ENCODE results near the gene IWS1. TPM values are rescaled to one million over a fixed set of nuclear protein-coding genes. Genes with fewer than 3 reads are reported as not detected.
"Not testable (repeated sequence)": the region's sequence is repeated elsewhere in the genome, so short reads cannot be mapped to it uniquely, and the experiment has no call there.

The IWS1 gene
- total RNA-seq, 2 donors from 2014 or later = 42.9 to 60.5 TPM

- ATAC-seq (no peak), DNase-seq (ENCODE audit: low spot score in 2 of 2) (no peak)
- Mint-ChIP-seq H3K36me3 (no peaks in the 10 kb centered on the region), H3K27ac (no peak overlapping the region), H3K9me3 (peaks cover 0 to under 1% of the 10 kb centered on the region in 2 donors)
Observed at GRCh38 chr2:127541809-127542208, 15.5 kb upstream of the IWS1 start.

DNA sequence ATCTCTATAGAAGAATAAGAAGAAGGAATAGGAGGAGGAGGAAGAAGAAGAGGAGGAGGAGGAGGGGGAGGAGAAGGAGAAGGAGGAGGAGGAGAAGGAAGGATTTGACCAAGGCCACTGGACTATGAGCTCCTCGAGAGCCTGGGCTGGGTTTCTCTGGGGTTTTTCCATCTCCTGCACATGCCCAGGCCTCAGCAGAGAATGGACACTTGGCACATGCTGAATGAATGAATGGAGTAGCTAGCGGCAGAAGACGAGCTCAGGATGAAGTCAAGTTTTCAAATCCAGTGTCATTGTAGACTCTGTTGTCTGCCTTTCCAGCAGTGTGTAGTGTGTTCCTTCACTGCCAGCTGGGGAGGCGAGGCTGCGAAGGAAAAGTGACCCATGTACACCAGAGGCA lies 11.4 kb upstream of the IWS1 start:
- ATAC-seq (no peak), DNase-seq (ENCODE audit: low spot score in 2 of 2) (no peak)
- H3K36me3 Mint-ChIP-seq = no peaks in the 10 kb centered on the region
- no peaks in the 10 kb centered on the region for H3K9me3 Mint-ChIP-seq
- no peak overlapping the region for H3K27ac Mint-ChIP-seq

- ATAC-seq (no peak), DNase-seq (ENCODE audit: low spot score in 2 of 2) (no peak)
- H3K36me3 Mint-ChIP-seq = no peaks in the 10 kb centered on the region
- H3K27ac Mint-ChIP-seq = no peak overlapping the region
- no peaks in the 10 kb centered on the region for H3K9me3 Mint-ChIP-seq
Observed at GRCh38 chr2:127536707-127537541, 10.6 kb upstream of the IWS1 start.

DNA sequence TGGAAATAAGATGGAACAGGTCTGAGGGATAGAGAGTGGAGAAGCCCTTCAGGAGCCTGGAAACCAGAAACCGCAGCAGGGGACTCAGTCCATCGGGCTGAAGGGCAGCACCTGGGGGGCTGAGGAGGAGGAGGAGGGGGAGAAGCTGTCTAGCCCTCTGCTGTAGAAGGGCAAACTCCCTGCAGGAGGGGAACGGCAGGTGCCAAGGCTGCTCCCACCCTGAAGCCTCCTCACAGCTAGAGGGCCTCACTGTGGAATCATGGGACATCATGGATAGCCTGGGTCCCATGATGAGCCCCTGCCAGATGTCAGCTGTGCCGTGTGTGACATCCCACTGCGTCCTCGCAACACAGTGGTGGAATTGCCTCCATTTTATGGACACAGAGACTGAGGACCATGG lies 9.6 kb upstream of the IWS1 start:
- ATAC-seq (no peak), DNase-seq (ENCODE audit: low spot score in 2 of 2) (no peak)
- H3K27ac Mint-ChIP-seq = no peak overlapping the region
- no peaks in the 10 kb centered on the region for H3K9me3 Mint-ChIP-seq
- H3K36me3 Mint-ChIP-seq = no peaks in the 10 kb centered on the region

DNA sequence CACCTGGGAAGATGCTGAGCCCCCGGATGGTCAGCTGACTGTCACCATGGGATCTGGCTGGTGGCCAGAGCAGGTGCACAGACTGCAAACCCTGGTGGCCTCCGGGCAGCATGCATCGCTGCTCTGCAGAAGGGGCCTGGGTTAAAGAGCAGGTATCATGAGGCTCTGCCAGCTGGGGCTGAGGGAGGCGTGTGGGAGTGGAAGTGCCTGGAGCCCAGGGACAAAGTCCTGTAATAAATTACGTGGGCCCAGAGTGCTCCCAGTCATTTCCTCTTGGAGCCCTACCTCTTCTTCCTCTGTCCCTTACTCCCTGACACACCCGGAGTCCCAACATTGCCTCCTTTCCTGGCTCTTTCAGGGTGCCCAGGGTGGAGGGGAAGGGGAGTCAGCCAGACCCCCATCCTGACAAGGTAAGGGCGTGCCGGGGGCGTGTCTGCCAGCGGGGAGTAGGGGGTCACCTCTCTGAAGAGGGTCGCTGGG lies 9.2 kb upstream of the IWS1 start, which contains the start of gene MYO7B:
TSS of gene MYO7B (plus strand) at position 262 of the 480 bp plus-strand sequence. CDS start 24,040 bp downstream, outside the sequence.
- Mint-ChIP-seq H3K9me3 (no peaks in the 10 kb centered on the region), H3K36me3 (no peaks in the 10 kb centered on the region), H3K27ac (no peak within 1 kb of the TSS)
- ATAC-seq (no peak), DNase-seq (ENCODE audit: low spot score in 2 of 2) (no peak)

- Mint-ChIP-seq H3K36me3 (no peaks in the 10 kb centered on the region), H3K9me3 (no peaks in the 10 kb centered on the region), H3K27ac (no peak overlapping the region)
- no peak for ATAC-seq
- DNase-seq (ENCODE audit: low spot score in 2 of 2) = no peak
Observed at GRCh38 chr2:127532296-127532695, 6.0 kb upstream of the IWS1 start.

- DNase-seq (ENCODE audit: low spot score in 2 of 2) (no peak), ATAC-seq (no peak)
- Mint-ChIP-seq H3K9me3 (no peaks in the 10 kb centered on the region), H3K36me3 (peaks cover 0 to 8% of the 10 kb centered on the region in 2 donors), H3K27ac (no peak overlapping the region)
Observed at GRCh38 chr2:127531221-127531648, 4.9 kb upstream of the IWS1 start.

DNA sequence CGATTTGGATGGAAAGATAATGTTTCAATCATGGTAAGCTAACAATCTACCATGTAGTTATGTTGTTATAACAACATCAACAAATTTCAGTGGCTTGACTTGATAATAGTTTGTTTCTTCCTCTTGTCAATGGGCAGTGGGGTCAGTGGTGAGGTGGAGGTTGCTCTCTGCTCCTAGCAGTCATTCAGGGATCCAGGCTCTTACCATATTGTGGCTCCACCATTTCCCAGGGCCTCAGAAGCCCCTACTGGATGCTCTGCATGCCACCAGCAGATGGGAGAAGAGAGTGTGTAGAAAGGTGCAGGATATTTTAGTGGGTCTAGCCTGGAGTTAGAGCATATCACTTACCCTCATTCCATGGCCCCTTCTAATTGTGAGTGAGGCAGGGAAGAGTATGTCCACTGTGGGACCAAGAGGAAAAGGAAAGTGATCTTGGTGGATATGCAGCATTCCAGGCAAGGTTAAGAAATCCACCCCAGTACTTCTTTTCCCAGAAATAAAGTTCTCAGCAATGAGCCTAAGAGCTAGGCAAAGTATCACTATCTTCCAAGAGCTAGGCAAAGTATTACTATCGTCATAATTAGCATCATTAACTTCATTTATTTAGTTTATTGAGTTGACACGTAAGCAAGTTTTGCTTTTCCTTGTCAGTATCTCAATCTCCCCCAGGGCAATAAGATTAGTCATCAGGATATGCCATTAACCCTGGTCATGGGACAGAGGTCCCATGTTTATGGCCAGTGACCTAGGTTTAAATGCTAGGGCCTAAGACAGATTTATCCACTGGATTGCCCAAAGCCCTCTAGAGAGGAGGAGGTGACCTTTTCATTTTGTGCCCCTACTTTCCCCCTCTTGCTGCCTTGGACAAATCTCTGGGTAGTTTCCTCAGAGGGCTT lies 4.2 kb upstream of the IWS1 start:
- Mint-ChIP-seq H3K27ac (no peak overlapping the region), H3K9me3 (no peaks in the 10 kb centered on the region), H3K36me3 (peaks cover 0 to 11% of the 10 kb centered on the region in 2 donors)
- no peak for DNase-seq (ENCODE audit: low spot score in 2 of 2)
- ATAC-seq = no peak

GRCh38 chr2:127529416-127529815 lies 3.1 kb upstream of the IWS1 start:
- not testable (repeated sequence) for ATAC-seq; H3K27ac Mint-ChIP-seq; DNase-seq (ENCODE audit: low spot score in 2 of 2); H3K9me3 Mint-ChIP-seq
- peaks cover 0 to 14% of the 10 kb centered on the region in 2 donors for H3K36me3 Mint-ChIP-seq

- H3K9me3 Mint-ChIP-seq = no peaks in the 10 kb centered on the region
- peak overlapping the region in 1 of 2 donors; percentile 99 for H3K27ac Mint-ChIP-seq
- ATAC-seq = no peak
- DNase-seq (ENCODE audit: low spot score in 2 of 2) = no peak
- H3K36me3 Mint-ChIP-seq = peaks cover 4 to 19% of the 10 kb centered on the region in 2 donors
Observed at GRCh38 chr2:127528487-127528886, 2.2 kb upstream of the IWS1 start.

- DNase-seq (ENCODE audit: low spot score in 2 of 2) = no peak
- no peaks in the 10 kb centered on the region for H3K9me3 Mint-ChIP-seq
- peak overlapping the region; percentile 99 for H3K27ac Mint-ChIP-seq
- peak; percentile 20 to 30 for ATAC-seq
- peaks cover 8 to 23% of the 10 kb centered on the region in 2 donors for H3K36me3 Mint-ChIP-seq
Observed at GRCh38 chr2:127527001-127527804, 914 bp upstream of the IWS1 start.

- ATAC-seq (no peak), DNase-seq (ENCODE audit: low spot score in 2 of 2) (peak in 1 of 2 donors; percentile 9)
- Mint-ChIP-seq H3K36me3 (peaks cover 12 to 24% of the 10 kb centered on the region in 2 donors), H3K9me3 (no peaks in the 10 kb centered on the region), H3K27ac (peak overlapping the region; percentile 99)
Observed at GRCh38 chr2:127525691-127526131, 578 bp downstream of the IWS1 start.

DNA sequence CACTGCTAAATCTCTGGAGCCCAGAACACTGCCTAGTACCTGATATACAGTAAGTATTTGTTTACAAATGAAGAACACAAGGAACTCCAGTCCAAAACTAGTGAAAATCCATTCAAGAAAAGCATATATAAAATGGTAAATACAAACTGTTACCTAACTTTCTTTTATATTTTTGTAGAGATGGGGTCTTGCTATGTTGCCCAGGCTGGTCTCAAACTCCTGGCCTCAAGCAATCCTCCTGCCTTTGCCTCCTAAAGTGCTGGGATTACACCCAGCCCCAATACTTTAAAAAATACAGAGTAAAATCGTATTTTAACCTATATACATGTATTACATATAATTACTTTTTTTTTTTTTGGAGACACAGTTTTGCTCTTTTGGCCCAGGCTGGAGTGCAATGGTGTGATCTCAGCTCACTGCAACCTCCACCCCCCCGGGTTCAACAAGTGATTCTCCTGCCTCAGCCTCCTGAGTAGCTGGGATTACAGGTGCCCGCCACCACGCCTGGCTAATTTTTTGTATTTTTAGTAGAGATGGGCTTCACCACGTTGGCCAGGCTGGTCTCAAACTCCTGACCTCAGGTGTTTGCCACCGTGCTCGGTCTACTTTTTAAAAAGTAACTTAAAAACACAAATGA lies 2.0 kb downstream of the IWS1 start:
- Mint-ChIP-seq H3K36me3 (peaks cover 12 to 24% of the 10 kb centered on the region in 2 donors), H3K27ac (peak overlapping the region in 1 of 2 donors; percentile 36)
- DNase-seq (ENCODE audit: low spot score in 2 of 2); H3K9me3 Mint-ChIP-seq; ATAC-seq: not testable (repeated sequence)

DNA sequence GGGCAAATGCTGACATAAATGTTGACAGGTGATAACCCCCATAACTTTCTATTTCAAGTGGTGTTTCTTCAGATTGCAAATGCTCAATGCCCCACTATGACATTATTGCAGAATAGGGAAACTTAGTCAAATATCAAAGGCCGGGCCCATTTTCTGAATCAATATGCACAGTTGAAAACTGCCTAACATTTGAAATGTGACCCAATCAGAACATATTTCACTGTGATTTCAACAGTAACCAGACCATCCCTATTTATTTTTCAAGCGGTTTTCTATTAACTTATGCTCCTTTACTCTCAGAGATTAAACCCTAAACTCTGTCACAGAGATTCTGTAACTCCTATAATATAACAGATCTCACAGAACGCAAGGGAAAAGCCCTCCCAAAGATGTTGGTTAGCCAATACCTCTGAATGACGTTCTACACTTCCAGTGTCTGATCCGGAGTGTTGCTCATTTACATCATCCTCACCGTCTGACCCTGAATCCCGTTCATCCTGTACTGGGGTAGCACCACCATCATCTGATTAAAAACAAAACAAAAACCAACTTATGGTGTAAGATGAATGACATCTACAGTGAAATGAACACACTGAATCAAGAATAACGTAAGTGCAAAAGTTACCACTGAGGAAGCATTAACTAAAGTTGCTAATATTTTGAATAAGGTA lies 2.9 kb downstream of the IWS1 start:
- no peak for ATAC-seq
- Mint-ChIP-seq H3K36me3 (peaks cover 12 to 24% of the 10 kb centered on the region in 2 donors), H3K27ac (peak overlapping the region in 1 of 2 donors; percentile 29), H3K9me3 (no peaks in the 10 kb centered on the region)
- no peak for DNase-seq (ENCODE audit: low spot score in 2 of 2)

- no peaks in the 10 kb centered on the region for H3K9me3 Mint-ChIP-seq
- peaks cover 13 to 19% of the 10 kb centered on the region in 2 donors for H3K36me3 Mint-ChIP-seq
- DNase-seq (ENCODE audit: low spot score in 2 of 2) (no peak), ATAC-seq (no peak)
- H3K27ac Mint-ChIP-seq = no peak overlapping the region
Observed at GRCh38 chr2:127520424-127520823, 5.9 kb downstream of the IWS1 start.

Data from activated naive CD4-positive, alpha-beta T cell treated with anti-CD3 and anti-CD28 coated beads, Interleukin-2, amount 50 U/mL, for 72 hours (primary cell).